Measurements from ENCODE around the gene TMTC2. TPM values are rescaled to one million over a fixed set of nuclear protein-coding genes. Genes with fewer than 3 reads are reported as not detected.
A peak's percentile ranks its signal among the peaks of the same experiment; 100 is the strongest.

Gene TMTC2
- total and polyA plus RNA-seq, 12 donors = 1.6 to 4.4 (median 2.7) TPM

- H3K27ac ChIP-seq = no peak overlapping the region
- no peaks in the 10 kb centered on the region for H3K27me3 ChIP-seq
- intact Hi-C loops (cut with DNase I) = no loop called here
- no peaks in the 10 kb centered on the region for H3K36me3 ChIP-seq (replicated peaks in 1 of 2)
- H3K4me1 ChIP-seq (replicated peaks in 1 of 2) = peaks cover 8 to 12% of the 10 kb centered on the region in 2 donors
- DNase-seq = no peak
- TF ChIP-seq CTCF (IDR thresholded peaks at IDR 0.05) = no peak
- TF ChIP-seq POLR2A (IDR thresholded peaks at IDR 0.05) = no peak
- no peaks in the 10 kb centered on the region for H3K9me3 ChIP-seq (replicated peaks in 1 of 3)
- H3K4me3 ChIP-seq = no peak overlapping the region
- WGBS, 4 donors = 95 to 100% (median 98%) methylated on average over 2 of the region's 2 CpGs
Measured at GRCh38 chr12:83040991-83041390, 354.3 kb downstream of the TMTC2 start.

GRCh38 chr12:83042441-83043200, 355.9 kb downstream of the TMTC2 start:
- Histone ChIP-seq H3K27me3 (no peaks in the 10 kb centered on the region), H3K4me1 (replicated peaks in 1 of 2) (peaks cover 8 to 12% of the 10 kb centered on the region in 2 donors), H3K9me3 (replicated peaks in 1 of 3) (no peaks in the 10 kb centered on the region), H3K4me3 (no peak overlapping the region), H3K36me3 (replicated peaks in 1 of 2) (no peaks in the 10 kb centered on the region), H3K27ac (peak overlapping the region in 4 of 5 donors; percentile 41 to 84 (median 68))
- intact Hi-C loops (cut with DNase I) = no loop called here
- TF ChIP-seq POLR2A (IDR thresholded peaks at IDR 0.05) (no peak), CTCF (IDR thresholded peaks at IDR 0.05) (no peak)
- WGBS, 4 donors = 44 to 63% (median 54%) methylated on average over 9 of the region's 9 CpGs
- peak in 6 of 7 donors; percentile 16 to 59 (median 43) for DNase-seq

- no peaks in the 10 kb centered on the region for H3K9me3 ChIP-seq (replicated peaks in 1 of 3)
- no peaks in the 10 kb centered on the region for H3K36me3 ChIP-seq (replicated peaks in 1 of 2)
- H3K27ac ChIP-seq = no peak overlapping the region
- TF ChIP-seq POLR2A (IDR thresholded peaks at IDR 0.05) = no peak
- no peak for TF ChIP-seq CTCF (IDR thresholded peaks at IDR 0.05)
- intact Hi-C loops (cut with DNase I) = no loop called here
- peaks cover 8 to 12% of the 10 kb centered on the region in 2 donors for H3K4me1 ChIP-seq (replicated peaks in 1 of 2)
- no peak overlapping the region for H3K4me3 ChIP-seq
- no peak for DNase-seq
- 84 to 97% (median 93%) methylated on average over 1 of the region's 1 CpG for WGBS, 4 donors
- no peaks in the 10 kb centered on the region for H3K27me3 ChIP-seq
Measured at GRCh38 chr12:83044736-83045135, 358.0 kb downstream of the TMTC2 start.

DNA sequence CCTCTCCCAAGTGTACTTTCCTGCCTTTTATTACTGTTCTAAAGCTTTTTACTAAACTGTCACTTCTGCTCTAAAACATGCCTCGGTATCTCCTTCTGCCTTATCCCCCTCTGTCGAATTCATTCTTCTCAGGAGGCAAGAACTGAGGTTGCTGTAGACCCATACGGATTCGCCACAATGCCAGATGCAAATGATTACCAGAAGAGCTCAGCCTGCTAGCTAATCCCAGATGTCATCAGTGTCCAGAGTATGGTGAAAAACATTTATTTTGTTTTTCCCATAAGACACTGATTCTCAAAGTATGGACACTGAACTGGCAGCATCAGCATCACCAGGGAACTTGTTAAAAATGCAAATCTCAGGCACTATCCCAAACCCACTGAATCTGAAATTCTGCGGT, 359.3 kb downstream of the TMTC2 start:
- H3K27ac ChIP-seq = no peak overlapping the region
- H3K4me1 ChIP-seq (replicated peaks in 1 of 2) = peaks cover 8 to 12% of the 10 kb centered on the region in 2 donors
- no peak overlapping the region for H3K4me3 ChIP-seq
- TF ChIP-seq CTCF (IDR thresholded peaks at IDR 0.05) (no peak), POLR2A (IDR thresholded peaks at IDR 0.05) (no peak)
- no peaks in the 10 kb centered on the region for H3K27me3 ChIP-seq
- H3K36me3 ChIP-seq (replicated peaks in 1 of 2) = no peaks in the 10 kb centered on the region
- no peak for DNase-seq
- intact Hi-C loops (cut with DNase I) = no loop called here
- 87 to 94% (median 93%) methylated on average over 5 of the region's 5 CpGs for WGBS, 4 donors
- H3K9me3 ChIP-seq (replicated peaks in 1 of 3) = no peaks in the 10 kb centered on the region

All from adrenal gland (tissue), 12 donors.